IMR-90 (cell line): ENCODE data around the gene KLHL29. TPM values are rescaled to one million over a fixed set of nuclear protein-coding genes. Genes with fewer than 3 reads are reported as not detected.

Experiments
- ATAC-seq: fragments of 200-7000 bp; cut with Tn5 transposase; 2 replicates; pipeline ENCODE4 v1.9.1; 2020; ENCODE audit warnings: low read depth, mild to moderate bottlenecking, moderate library complexity
- BruUV-seq: library from RNA; stranded (reverse); fragments of 400-500 nt; replicated peaks from 2 replicates; lab custom pipeline; 2021; lab: Mats Ljungman, UMichigan
- CTCF ChIA-PET: fragments of 300-600 bp; formaldehyde crosslinking; extraction: SDS; loops from one replicate; lab custom pipeline; 2021; ENCODE audit warnings: antibody characterized with exemption; lab: Yijun Ruan, JAX
- POLR2A ChIA-PET: fragments of 300-600 bp; sonication (Branson Sonifier 250); formaldehyde crosslinking; loops from one replicate; lab custom pipeline; 2022; ENCODE audit warnings: antibody characterized with exemption; ENCODE audit not compliant: unreplicated experiment; lab: Charles Lee
- DNase-seq: peaks from one replicate; pipeline ENCODE4 v3.0.0; 2013
- H2AFZ ChIP-seq: replicated peaks from 2 replicates; pipeline ENCODE3; 2013; ENCODE audit warnings: low read length, mild to moderate bottlenecking; ENCODE audit not compliant: poor library complexity
- H2AK5ac ChIP-seq: 2 replicates; pipeline ENCODE4 v1.6.1; 2013; ENCODE audit warnings: low read depth, low read length, inconsistent platforms
- H2AK9ac ChIP-seq: replicated peaks from 2 replicates; pipeline ENCODE3; 2013; ENCODE audit warnings: mild to moderate bottlenecking, low read depth, low read length, moderate library complexity; ENCODE audit not compliant: poor library complexity
- H2BK120ac ChIP-seq: 2 replicates; pipeline ENCODE4 v1.6.1; 2013; ENCODE audit warnings: low read depth, low read length, inconsistent platforms
- H2BK15ac ChIP-seq: 3 replicates; pipeline ENCODE4 v1.6.1; 2013; ENCODE audit warnings: low read depth, low read length, inconsistent platforms
- H2BK20ac ChIP-seq: 2 replicates; pipeline ENCODE4 v1.6.1; 2013; ENCODE audit warnings: low read depth, mild to moderate bottlenecking, inconsistent platforms, low read length, moderate library complexity
- H2BK5ac ChIP-seq: 2 replicates; pipeline ENCODE4 v1.6.1; 2013; ENCODE audit warnings: mild to moderate bottlenecking, low read depth, low read length, inconsistent platforms; ENCODE audit not compliant: poor library complexity, severe bottlenecking
- H3K14ac ChIP-seq: replicated peaks from 2 replicates; pipeline ENCODE4 v1.6.1; 2013; ENCODE audit warnings: low read depth, low read length, inconsistent platforms
- H3K18ac ChIP-seq: 2 replicates; pipeline ENCODE4 v1.6.1; 2013; ENCODE audit warnings: low read depth, low read length, control low read depth
- H3K23ac ChIP-seq: 2 replicates; pipeline ENCODE4 v1.6.1; 2013; ENCODE audit warnings: low read depth, low read length, inconsistent platforms
- H3K27ac ChIP-seq: 2 replicates; pipeline ENCODE4 v1.5.1; 2013; ENCODE audit warnings: mild to moderate bottlenecking, control low read depth, low read length; ENCODE audit not compliant: insufficient read depth
- H3K27me3 ChIP-seq: 2 replicates; pipeline ENCODE4 v1.6.1; 2013; ENCODE audit warnings: low read length; ENCODE audit not compliant: control insufficient read depth, insufficient read depth
- H3K36me3 ChIP-seq: 2 replicates; pipeline ENCODE4 v1.6.1; 2013; ENCODE audit warnings: low read length, mixed read lengths; ENCODE audit not compliant: control insufficient read depth, insufficient read depth
- H3K4ac ChIP-seq: 2 replicates; pipeline ENCODE4 v1.6.1; 2013; ENCODE audit warnings: low read depth, low read length, inconsistent platforms
- H3K4me1 ChIP-seq: 2 replicates; pipeline ENCODE4 v1.6.1; 2013; ENCODE audit warnings: low read length, mixed read lengths; ENCODE audit not compliant: control insufficient read depth, insufficient read depth
- H3K4me2 ChIP-seq: 2 replicates; pipeline ENCODE4 v1.6.1; 2013; ENCODE audit warnings: low read depth, mild to moderate bottlenecking, control low read depth, low read length, moderate library complexity
- H3K4me3 ChIP-seq: 2 replicates; pipeline ENCODE4 v1.5.1; 2013; ENCODE audit warnings: low read depth, mild to moderate bottlenecking, control low read depth, low read length, moderate library complexity; ENCODE audit not compliant: insufficient read depth
- H3K56ac ChIP-seq: 2 replicates; pipeline ENCODE4 v1.6.1; 2013; ENCODE audit warnings: low read length, inconsistent platforms; ENCODE audit not compliant: insufficient read depth; ENCODE audit errors: extremely low read depth
- H3K79me1 ChIP-seq, 2 experiments: 2 replicates each; pipeline ENCODE4 v1.6.1; 2013; ENCODE audit warnings: low read length in 2 of 2, inconsistent platforms in 1 of 2, low read depth in 1 of 2
- H3K9ac ChIP-seq: 2 replicates; pipeline ENCODE4 v1.6.1; 2013; ENCODE audit warnings: low read depth, low read length, control low read depth
- H3K9me1 ChIP-seq: 2 replicates; pipeline ENCODE4 v1.6.1; 2013; ENCODE audit warnings: low read length, inconsistent platforms; ENCODE audit not compliant: insufficient read depth
- H3K9me3 ChIP-seq: 2 replicates; pipeline ENCODE4 v1.6.1; 2013; ENCODE audit warnings: low read length; ENCODE audit not compliant: control insufficient read depth, insufficient read depth
- H4K20me1 ChIP-seq: 2 replicates; pipeline ENCODE4 v1.6.1; 2013; ENCODE audit warnings: low read length, inconsistent platforms; ENCODE audit not compliant: insufficient read depth
- H4K5ac ChIP-seq: 2 replicates; pipeline ENCODE4 v1.6.1; 2013; ENCODE audit warnings: mild to moderate bottlenecking, low read depth, low read length, control low read depth
- H4K8ac ChIP-seq, 2 experiments: 2 replicates each; pipeline ENCODE4 v1.6.1; 2013; ENCODE audit warnings: low read depth in 2 of 2, low read length in 2 of 2, control low read depth in 1 of 2, inconsistent platforms in 1 of 2
- H4K91ac ChIP-seq: 2 replicates; pipeline ENCODE4 v1.6.1; 2013; ENCODE audit warnings: low read depth, low read length, inconsistent platforms; ENCODE audit not compliant: insufficient read depth
- BHLHE40 ChIP-seq: fragments of 150-350 bp; IDR thresholded peaks from 2 replicates; pipeline ENCODE4 v1.6.1; 2016; ENCODE audit warnings: mild to moderate bottlenecking, low read depth, low read length
- CEBPB ChIP-seq: IDR thresholded peaks from 2 replicates; pipeline ENCODE4 v1.6.1; 2012; ENCODE audit warnings: low read depth, low read length, improper control_type of control experiment
- CHD1 ChIP-seq: IDR thresholded peaks from 2 replicates; pipeline ENCODE4 v1.6.1; 2012; ENCODE audit warnings: low read depth, low read length, improper control_type of control experiment
- FOS ChIP-seq: fragments of 150-350 bp; IDR thresholded peaks from 2 replicates; pipeline ENCODE4 v1.6.1; 2016; ENCODE audit warnings: low read depth, low read length
- MAFK ChIP-seq: IDR thresholded peaks from 2 replicates; pipeline ENCODE4 v1.6.1; 2012; ENCODE audit warnings: low read depth, low read length, improper control_type of control experiment
- MAZ ChIP-seq: IDR thresholded peaks from 2 replicates; pipeline ENCODE4 v1.6.1; 2012; ENCODE audit warnings: low read depth, mild to moderate bottlenecking, low read length, improper control_type of control experiment, moderate library complexity, borderline replicate concordance
- MXI1 ChIP-seq: IDR thresholded peaks from 2 replicates; pipeline ENCODE4 v1.6.1; 2012; ENCODE audit warnings: low read depth, mild to moderate bottlenecking, low read length, moderate library complexity, borderline replicate concordance
- NFE2L2 ChIP-seq: fragments of 150-350 bp; IDR thresholded peaks from 2 replicates; pipeline ENCODE4 v1.6.1; 2016; ENCODE audit warnings: low read depth, mild to moderate bottlenecking, low read length
- POLR2A ChIP-seq: IDR thresholded peaks from 2 replicates; pipeline ENCODE4 v1.6.1; 2012; ENCODE audit warnings: mild to moderate bottlenecking, low read depth, low read length
- RAD21 ChIP-seq: IDR thresholded peaks from 2 replicates; pipeline ENCODE4 v1.6.1; 2012; ENCODE audit warnings: low read length, improper control_type of control experiment
- RCOR1 ChIP-seq: IDR thresholded peaks from 2 replicates; pipeline ENCODE4 v1.6.1; 2012; ENCODE audit warnings: mild to moderate bottlenecking, low read length, improper control_type of control experiment; ENCODE audit not compliant: insufficient replicate concordance
- RFX5 ChIP-seq: IDR thresholded peaks from 2 replicates; pipeline ENCODE4 v1.8.0; 2012; ENCODE audit warnings: low read depth, mild to moderate bottlenecking, low read length, moderate library complexity
- SMC3 ChIP-seq: fragments of 150-350 bp; IDR thresholded peaks from 2 replicates; pipeline ENCODE4 v1.6.1; 2016; ENCODE audit warnings: low read depth, mild to moderate bottlenecking, antibody characterized with exemption, low read length, moderate library complexity
- WGBS, 2 experiments: methylation state at CpG; one replicate each; pipeline versions ENCODE4 v1.1.5 to v1.1.7; 2013; ENCODE audit warnings: missing lambda C conversion rate in 2 of 2; ENCODE audit not compliant: insufficient read length in 1 of 2; ENCODE audit errors: extremely low coverage in 2 of 2; 5-methylcytosine and 5-hydroxymethylcytosine counted together
- dilution Hi-C: fragments of 300-500 bp; cut with HindIII; formaldehyde crosslinking; loops from one replicate; pipeline ENCODE4 v1.14.3; 2018; ENCODE audit warnings: low sequenced_read_pairs; ENCODE audit not compliant: unreplicated experiment
- in situ Hi-C: fragments of 300-500 bp; cut with MboI; formaldehyde crosslinking; loops from 3 replicates; pipeline ENCODE4 v1.14.3; 2019; ENCODE audit warnings: low sequenced_read_pairs, inconsistent platforms, mixed read lengths
- intact Hi-C: fragments of 100-400 bp; cut with micrococcal nuclease; formaldehyde crosslinking; loops from 2 replicates; pipeline ENCODE4 v1.10.0; 2022
- polyA plus RNA-seq, 3 experiments: library from polyadenylated mRNA; depleted of rRNA; stranded (reverse); fragments of >200 nt; gene quantifications; 2 replicates each; pipeline ENCODE4 v1.2.3, GENCODE V29; 2012; ENCODE audit warnings: low replicate concordance in 1 of 3
- total RNA-seq: library from RNA; depleted of rRNA; stranded (reverse); fragments of >200 nt; gene quantifications from 2 replicates; pipeline ENCODE4 v1.2.3, GENCODE V29; 2012
- TF ChIP-seq, protein P1 (sequence below): conservative IDR thresholded peaks from 2 replicates; pipeline ENCODE4 v1.5.1; 2012; ENCODE audit warnings: mild to moderate bottlenecking, low read depth, low read length, improper control_type of control experiment
- TF ChIP-seq, protein P2 (sequence below): fragments of 150-350 bp; IDR thresholded peaks from 2 replicates; pipeline ENCODE4 v1.6.1; 2016; ENCODE audit warnings: low read depth, mild to moderate bottlenecking, low read length, moderate library complexity, borderline replicate concordance
- TF ChIP-seq, protein P3 (sequence below): fragments of 150-350 bp; IDR thresholded peaks from 2 replicates; pipeline ENCODE4 v1.6.1; 2017; ENCODE audit warnings: mild to moderate bottlenecking, antibody characterized with exemption, low read length, low read depth

Gene KLHL29
- total and polyA plus RNA-seq, 2 of the 4 experiments (the other 2 are of a cell fraction), result 2.0 to 8.0 TPM

DNA sequence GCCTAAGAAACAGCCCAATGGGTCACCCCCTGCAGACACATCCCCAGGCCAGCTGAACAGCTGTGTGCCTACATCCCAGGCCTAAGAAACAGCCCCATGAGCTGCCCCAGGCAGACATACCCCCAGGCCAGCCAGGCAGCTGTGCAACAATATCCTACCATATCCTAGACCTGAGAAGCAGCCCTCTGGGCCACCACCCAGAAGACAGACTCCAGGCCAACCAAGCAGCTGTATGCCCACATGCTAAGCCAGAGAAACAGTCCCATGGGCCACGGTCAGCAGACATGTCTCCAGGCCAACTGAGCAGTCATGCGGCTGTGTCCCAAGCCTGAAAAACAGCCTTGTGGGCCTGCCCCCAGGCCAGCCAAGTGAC, 336.5 kb downstream of the KLHL29 start:
- CTCF ChIA-PET, result no interaction called here
- POLR2A ChIA-PET, result no interaction called here
- Histone ChIP-seq H3K4me1 (no peaks in the 10 kb centered on the region), H4K20me1 (no peaks in the 10 kb centered on the region), H2AK9ac (no peak overlapping the region), H4K91ac (no peak overlapping the region), H3K56ac (no peak overlapping the region), H4K5ac (no peak overlapping the region), H3K4me2 (no peak overlapping the region), H2BK20ac (no peak overlapping the region), H3K14ac (no peak overlapping the region), H2AK5ac (no peak overlapping the region), H2BK5ac (no peak overlapping the region), H3K23ac (no peak overlapping the region), H2BK15ac (no peak overlapping the region), H2BK120ac (no peak overlapping the region), H4K8ac (no peak overlapping the region), H3K9ac (no peak overlapping the region), H3K4ac (no peak overlapping the region), H3K27ac (no peak overlapping the region), H3K9me1 (no peaks in the 10 kb centered on the region), H3K79me1 (0 out of 4 replicates have a peak, but pooled peaks cover 0 to 7% of the 10 kb centered on the region in 2 experiments), H2AFZ (no peak overlapping the region), H3K36me3 (no peaks in the 10 kb centered on the region), H3K27me3 (no peaks in the 10 kb centered on the region), H3K18ac (no peak overlapping the region), H3K9me3 (peaks cover 3% of the 10 kb centered on the region), H3K4me3 (no peak overlapping the region)
- ATAC-seq, result no peak
- TF ChIP-seq, protein P1, sequence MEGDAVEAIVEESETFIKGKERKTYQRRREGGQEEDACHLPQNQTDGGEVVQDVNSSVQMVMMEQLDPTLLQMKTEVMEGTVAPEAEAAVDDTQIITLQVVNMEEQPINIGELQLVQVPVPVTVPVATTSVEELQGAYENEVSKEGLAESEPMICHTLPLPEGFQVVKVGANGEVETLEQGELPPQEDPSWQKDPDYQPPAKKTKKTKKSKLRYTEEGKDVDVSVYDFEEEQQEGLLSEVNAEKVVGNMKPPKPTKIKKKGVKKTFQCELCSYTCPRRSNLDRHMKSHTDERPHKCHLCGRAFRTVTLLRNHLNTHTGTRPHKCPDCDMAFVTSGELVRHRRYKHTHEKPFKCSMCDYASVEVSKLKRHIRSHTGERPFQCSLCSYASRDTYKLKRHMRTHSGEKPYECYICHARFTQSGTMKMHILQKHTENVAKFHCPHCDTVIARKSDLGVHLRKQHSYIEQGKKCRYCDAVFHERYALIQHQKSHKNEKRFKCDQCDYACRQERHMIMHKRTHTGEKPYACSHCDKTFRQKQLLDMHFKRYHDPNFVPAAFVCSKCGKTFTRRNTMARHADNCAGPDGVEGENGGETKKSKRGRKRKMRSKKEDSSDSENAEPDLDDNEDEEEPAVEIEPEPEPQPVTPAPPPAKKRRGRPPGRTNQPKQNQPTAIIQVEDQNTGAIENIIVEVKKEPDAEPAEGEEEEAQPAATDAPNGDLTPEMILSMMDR, result no peak
- TF ChIP-seq MXI1 (no peak), RCOR1 (no peak), NFE2L2 (no peak), RFX5 (no peak), FOS (no peak), BHLHE40 (no peak), POLR2A (no peak), MAZ (no peak), CHD1 (no peak), CEBPB (no peak), SMC3 (no peak), RAD21 (no peak), MAFK (no peak)
- TF ChIP-seq, protein P2, sequence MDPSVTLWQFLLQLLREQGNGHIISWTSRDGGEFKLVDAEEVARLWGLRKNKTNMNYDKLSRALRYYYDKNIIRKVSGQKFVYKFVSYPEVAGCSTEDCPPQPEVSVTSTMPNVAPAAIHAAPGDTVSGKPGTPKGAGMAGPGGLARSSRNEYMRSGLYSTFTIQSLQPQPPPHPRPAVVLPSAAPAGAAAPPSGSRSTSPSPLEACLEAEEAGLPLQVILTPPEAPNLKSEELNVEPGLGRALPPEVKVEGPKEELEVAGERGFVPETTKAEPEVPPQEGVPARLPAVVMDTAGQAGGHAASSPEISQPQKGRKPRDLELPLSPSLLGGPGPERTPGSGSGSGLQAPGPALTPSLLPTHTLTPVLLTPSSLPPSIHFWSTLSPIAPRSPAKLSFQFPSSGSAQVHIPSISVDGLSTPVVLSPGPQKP, result no peak
- TF ChIP-seq, protein P3, sequence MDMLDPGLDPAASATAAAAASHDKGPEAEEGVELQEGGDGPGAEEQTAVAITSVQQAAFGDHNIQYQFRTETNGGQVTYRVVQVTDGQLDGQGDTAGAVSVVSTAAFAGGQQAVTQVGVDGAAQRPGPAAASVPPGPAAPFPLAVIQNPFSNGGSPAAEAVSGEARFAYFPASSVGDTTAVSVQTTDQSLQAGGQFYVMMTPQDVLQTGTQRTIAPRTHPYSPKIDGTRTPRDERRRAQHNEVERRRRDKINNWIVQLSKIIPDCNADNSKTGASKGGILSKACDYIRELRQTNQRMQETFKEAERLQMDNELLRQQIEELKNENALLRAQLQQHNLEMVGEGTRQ, result no peak
- dilution Hi-C loops (no loop called here), in situ Hi-C loops (no loop called here), intact Hi-C loops (no loop called here)
- WGBS, 2 experiments, result 100% methylated on average over 1 of the region's 2 CpGs; no CpG with 5 or more reads in 1 of the 2 experiments
- DNase-seq, result no peak
- BruUV-seq, result no TSS peak
